Suprapubic skin (tissue), 4 donors: Measurements from ENCODE around the gene PMF1. TPM values are rescaled to one million over a fixed set of nuclear protein-coding genes. Genes with fewer than 3 reads are reported as not detected.
A peak's percentile ranks its signal among the peaks of the same experiment; 100 is the strongest.

Experiments
- DNase-seq, 2 donors: peaks; one replicate each; pipeline ENCODE4 v3.0.0-alpha.2; 2019; ENCODE audit warnings: low spot score in 2 of 2
- H3K27ac ChIP-seq: fragments of 200-600 bp; sonication (generic); one replicate; pipeline ENCODE4 v1.5.1; 2019
- H3K27me3 ChIP-seq: fragments of 200-600 bp; sonication (generic); one replicate; pipeline ENCODE4 v1.5.1; 2019
- H3K36me3 ChIP-seq: fragments of 200-600 bp; sonication (generic); one replicate; pipeline ENCODE4 v1.5.1; 2019
- H3K4me1 ChIP-seq: fragments of 200-600 bp; sonication (generic); one replicate; pipeline ENCODE4 v1.5.1; 2019
- H3K4me3 ChIP-seq: fragments of 200-600 bp; sonication (generic); one replicate; pipeline ENCODE4 v1.5.1; 2019; ENCODE audit warnings: mild to moderate bottlenecking
- H3K9me3 ChIP-seq: fragments of 200-600 bp; sonication (generic); one replicate; pipeline ENCODE4 v1.5.1; 2019
- EP300 ChIP-seq: sonication (generic); formaldehyde crosslinking; IDR thresholded peaks from one replicate; pipeline ENCODE4 v1.6.1; 2017; ENCODE audit warnings: antibody characterized with exemption
- POLR2A ChIP-seq, 2 donors: fragments of 450-650 bp; IDR thresholded peaks; one replicate each; pipeline ENCODE4 v1.6.1; 2017; ENCODE audit warnings: antibody characterized with exemption in 2 of 2, mild to moderate bottlenecking in 2 of 2, moderate library complexity in 2 of 2
- POLR2AphosphoS5 ChIP-seq, 3 donors: sonication (generic); formaldehyde crosslinking; IDR thresholded peaks; one replicate each; pipeline ENCODE4 v1.6.1; 2017; ENCODE audit warnings: antibody characterized with exemption in 3 of 3
- WGBS: methylation state at CpG from one replicate; pipeline ENCODE4 v1.1.5; 2018; 5-methylcytosine and 5-hydroxymethylcytosine counted together
- total RNA-seq, 4 donors: library from RNA; depleted of rRNA; stranded (reverse); fragments of >200 nt; gene quantifications; one replicate each; pipeline ENCODE4 v1.1.0, GENCODE V29; 2016
- TF ChIP-seq, protein P1 (sequence below), 2 donors: fragments of 200-600 bp in 1 of 2; fragments of 450-650 bp in 1 of 2; sonication (generic) in 1 of 2; IDR thresholded peaks; one replicate each; pipeline ENCODE4 v1.5.1; 2016 to 2019; ENCODE audit warnings: antibody characterized with exemption in 2 of 2, mild to moderate bottlenecking in 1 of 2, moderate library complexity in 1 of 2

Gene PMF1
- total RNA-seq, 4 donors from 2014 or later: 42.7 to 74.3 (median 70.1) TPM

GRCh38 chr1:156244126-156244525, 31.3 kb downstream of the PMF1 start:
- TF ChIP-seq EP300: no peak
- TF ChIP-seq, protein P1, sequence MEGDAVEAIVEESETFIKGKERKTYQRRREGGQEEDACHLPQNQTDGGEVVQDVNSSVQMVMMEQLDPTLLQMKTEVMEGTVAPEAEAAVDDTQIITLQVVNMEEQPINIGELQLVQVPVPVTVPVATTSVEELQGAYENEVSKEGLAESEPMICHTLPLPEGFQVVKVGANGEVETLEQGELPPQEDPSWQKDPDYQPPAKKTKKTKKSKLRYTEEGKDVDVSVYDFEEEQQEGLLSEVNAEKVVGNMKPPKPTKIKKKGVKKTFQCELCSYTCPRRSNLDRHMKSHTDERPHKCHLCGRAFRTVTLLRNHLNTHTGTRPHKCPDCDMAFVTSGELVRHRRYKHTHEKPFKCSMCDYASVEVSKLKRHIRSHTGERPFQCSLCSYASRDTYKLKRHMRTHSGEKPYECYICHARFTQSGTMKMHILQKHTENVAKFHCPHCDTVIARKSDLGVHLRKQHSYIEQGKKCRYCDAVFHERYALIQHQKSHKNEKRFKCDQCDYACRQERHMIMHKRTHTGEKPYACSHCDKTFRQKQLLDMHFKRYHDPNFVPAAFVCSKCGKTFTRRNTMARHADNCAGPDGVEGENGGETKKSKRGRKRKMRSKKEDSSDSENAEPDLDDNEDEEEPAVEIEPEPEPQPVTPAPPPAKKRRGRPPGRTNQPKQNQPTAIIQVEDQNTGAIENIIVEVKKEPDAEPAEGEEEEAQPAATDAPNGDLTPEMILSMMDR (IDR thresholded peaks at IDR 0.05): no peak
- TF ChIP-seq POLR2A (IDR thresholded peaks at IDR 0.05): no peak
- no peak for TF ChIP-seq POLR2AphosphoS5 (IDR thresholded peaks at IDR 0.05)
- Histone ChIP-seq H3K36me3 (peaks cover 16% of the 10 kb centered on the region), H3K9me3 (no peaks in the 10 kb centered on the region), H3K4me3 (no peak overlapping the region), H3K27me3 (peaks cover 6% of the 10 kb centered on the region), H3K4me1 (peaks cover 60% of the 10 kb centered on the region), H3K27ac (no peak overlapping the region)
- no peak for DNase-seq
- WGBS: 91% methylated on average over 1 of the region's 2 CpGs

DNA sequence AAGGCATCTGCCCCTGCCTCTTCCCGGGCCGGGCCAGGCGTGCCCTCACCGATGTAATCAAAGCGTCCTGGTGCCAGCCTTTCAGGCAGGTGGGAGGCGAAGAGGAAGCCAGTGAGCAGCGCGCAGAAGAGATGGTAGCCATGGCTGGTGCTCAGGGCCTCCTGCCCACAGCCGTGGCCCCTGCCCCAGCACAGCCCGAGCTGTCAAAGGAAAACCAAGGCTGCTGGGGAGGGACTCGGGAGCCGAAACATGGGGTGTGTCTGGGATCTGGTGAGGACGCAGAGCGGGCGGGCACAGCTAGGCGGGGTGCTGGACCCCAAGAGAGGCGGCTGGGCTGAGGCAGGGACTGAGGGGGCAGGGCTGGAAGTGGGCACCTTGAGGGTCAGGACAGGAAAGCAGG, 31.9 kb downstream of the PMF1 start:
- Histone ChIP-seq H3K27me3 (peaks cover 6% of the 10 kb centered on the region), H3K27ac (no peak overlapping the region), H3K4me1 (peaks cover 65% of the 10 kb centered on the region), H3K4me3 (no peak overlapping the region), H3K9me3 (no peaks in the 10 kb centered on the region), H3K36me3 (peaks cover 16% of the 10 kb centered on the region)
- 72% methylated on average over 7 of the region's 17 CpGs for WGBS
- DNase-seq: no peak
- TF ChIP-seq EP300: no peak
- TF ChIP-seq, protein P1 (IDR thresholded peaks at IDR 0.05): no peak
- no peak for TF ChIP-seq POLR2A (IDR thresholded peaks at IDR 0.05)
- no peak for TF ChIP-seq POLR2AphosphoS5 (IDR thresholded peaks at IDR 0.05)

DNA sequence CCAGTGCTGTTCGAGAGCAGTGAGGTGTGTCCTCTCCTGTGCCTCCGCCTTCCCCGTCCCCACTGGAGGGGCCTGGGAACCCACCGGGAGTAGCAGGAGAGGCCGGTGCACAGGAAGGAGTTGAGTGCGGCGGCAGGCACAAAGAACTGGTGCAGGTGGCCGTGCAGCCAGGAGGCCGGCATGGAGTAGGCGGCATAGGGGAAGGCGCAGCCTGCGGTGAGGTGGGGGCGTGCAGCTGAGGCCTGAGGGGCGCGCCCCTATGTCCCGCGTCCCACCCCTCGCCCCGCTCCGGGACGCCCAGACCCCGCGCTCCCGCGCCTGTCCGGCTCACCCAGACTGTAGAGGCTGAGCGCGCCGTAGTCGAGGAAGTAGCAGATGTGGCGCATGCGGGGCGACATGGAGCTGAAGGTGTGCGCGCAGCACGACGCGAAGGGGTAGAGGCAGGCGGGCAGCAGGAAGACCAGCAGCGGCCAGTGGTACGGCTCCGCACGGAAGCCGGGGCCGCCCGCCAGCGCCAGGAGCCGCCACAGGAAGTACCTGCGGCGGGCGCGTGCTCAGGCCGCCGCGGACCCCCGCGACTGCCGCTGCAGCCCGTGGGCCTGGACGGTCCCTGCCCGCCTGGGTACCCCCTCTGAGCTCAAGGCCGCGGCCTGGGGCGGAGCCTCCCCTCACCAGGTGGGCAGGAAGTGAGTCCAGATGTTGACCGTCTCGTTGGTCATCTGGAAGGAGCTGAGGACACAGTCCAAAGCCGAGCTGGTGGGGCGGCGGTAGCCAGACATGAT, 32.8 kb downstream of the PMF1 start:
- peak in 1 of 2 donors; percentile 68 for DNase-seq
- TF ChIP-seq, protein P1 (IDR thresholded peaks at IDR 0.05): no peak
- TF ChIP-seq POLR2AphosphoS5 (IDR thresholded peaks at IDR 0.05) (no peak), EP300 (no peak), POLR2A (IDR thresholded peaks at IDR 0.05) (no peak)
- 33% methylated on average over 14 of the region's 69 CpGs for WGBS

GRCh38 chr1:156246241-156246780, 33.5 kb downstream of the PMF1 start:
- Histone ChIP-seq H3K36me3 (peaks cover 24% of the 10 kb centered on the region), H3K4me3 (peak overlapping the region; percentile 38), H3K4me1 (peaks cover 81% of the 10 kb centered on the region), H3K27ac (peak overlapping the region; percentile 41), H3K9me3 (no peaks in the 10 kb centered on the region), H3K27me3 (peaks cover 6% of the 10 kb centered on the region)
- WGBS: 73% methylated on average over 9 of the region's 10 CpGs
- DNase-seq: no peak
- TF ChIP-seq EP300: no peak
- TF ChIP-seq POLR2AphosphoS5 (IDR thresholded peaks at IDR 0.05): no peak

More for the DNA sequence above, 32.8 kb downstream of the PMF1 start:
- Histone ChIP-seq H3K36me3 (peaks cover 17% of the 10 kb centered on the region), H3K4me3 (peak overlapping the region; percentile 38), H3K4me1 (peaks cover 75% of the 10 kb centered on the region), H3K9me3 (no peaks in the 10 kb centered on the region), H3K27ac (no peak overlapping the region), H3K27me3 (peaks cover 6% of the 10 kb centered on the region)

DNA sequence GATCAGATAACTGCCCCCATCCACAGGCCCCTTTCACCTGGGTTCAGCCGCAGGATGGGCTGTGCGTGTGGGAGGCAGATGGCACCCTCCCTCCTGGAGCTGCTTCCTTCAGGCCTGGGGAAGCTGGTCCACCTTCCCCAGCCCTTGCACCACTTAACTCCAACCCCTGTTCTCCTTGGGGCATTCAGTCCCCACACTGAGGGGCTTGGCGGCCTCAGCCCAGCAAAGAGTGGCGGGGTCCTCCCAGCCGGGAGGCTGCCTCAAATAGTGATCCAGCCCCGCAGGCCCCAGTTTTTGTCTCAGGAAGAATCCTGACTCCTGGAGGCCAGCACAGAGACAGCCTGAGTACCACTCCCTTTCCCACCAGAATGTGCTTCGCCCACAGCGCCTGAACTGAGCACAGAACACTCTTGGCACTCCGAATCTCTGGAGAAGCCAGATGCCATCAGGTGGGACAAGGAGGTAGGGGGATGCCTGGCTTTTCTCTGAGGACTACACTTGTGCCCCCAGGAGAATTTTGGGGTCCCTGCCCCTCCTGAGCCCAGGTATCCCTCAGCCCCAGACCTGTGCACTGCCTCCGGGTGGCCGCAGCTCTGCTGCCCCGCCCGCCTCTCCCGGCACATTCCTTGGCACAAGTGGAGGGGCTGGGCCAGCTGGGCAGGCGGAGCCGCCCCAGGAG, 34.1 kb downstream of the PMF1 start:
- no peaks in the 10 kb centered on the region for H3K9me3 ChIP-seq
- DNase-seq: peak in 1 of 2 donors; percentile 69
- H3K36me3 ChIP-seq: peaks cover 30% of the 10 kb centered on the region
- H3K27ac ChIP-seq: peak overlapping the region; percentile 41
- peaks cover 81% of the 10 kb centered on the region for H3K4me1 ChIP-seq
- no peak overlapping the region for H3K4me3 ChIP-seq
- 31% methylated on average over 10 of the region's 16 CpGs for WGBS
- H3K27me3 ChIP-seq: peaks cover 6% of the 10 kb centered on the region
- TF ChIP-seq, protein P1 (IDR thresholded peaks at IDR 0.05): no peak
- TF ChIP-seq EP300: no peak
- no peak for TF ChIP-seq POLR2A (IDR thresholded peaks at IDR 0.05)
- TF ChIP-seq POLR2AphosphoS5 (IDR thresholded peaks at IDR 0.05): no peak
